Suprapubic skin (tissue), 4 donors: Measurements from ENCODE around the gene PIK3CD. TPM values are rescaled to one million over a fixed set of nuclear protein-coding genes. Genes with fewer than 3 reads are reported as not detected.
A peak's percentile ranks its signal among the peaks of the same experiment; 100 is the strongest.

Source experiments
- DNase-seq, 2 donors: peaks; one replicate each; pipeline ENCODE4 v3.0.0-alpha.2; 2019; ENCODE audit warnings: low spot score in 2 of 2
- H3K27ac ChIP-seq: fragments of 200-600 bp; sonication (generic); one replicate; pipeline ENCODE4 v1.5.1; 2019
- H3K27me3 ChIP-seq: fragments of 200-600 bp; sonication (generic); one replicate; pipeline ENCODE4 v1.5.1; 2019
- H3K36me3 ChIP-seq: fragments of 200-600 bp; sonication (generic); one replicate; pipeline ENCODE4 v1.5.1; 2019
- H3K4me1 ChIP-seq: fragments of 200-600 bp; sonication (generic); one replicate; pipeline ENCODE4 v1.5.1; 2019
- H3K4me3 ChIP-seq: fragments of 200-600 bp; sonication (generic); one replicate; pipeline ENCODE4 v1.5.1; 2019; ENCODE audit warnings: mild to moderate bottlenecking
- H3K9me3 ChIP-seq: fragments of 200-600 bp; sonication (generic); one replicate; pipeline ENCODE4 v1.5.1; 2019
- CTCF ChIP-seq, 2 donors: fragments of 200-600 bp in 1 of 2; fragments of 450-650 bp in 1 of 2; sonication (generic) in 1 of 2; IDR thresholded peaks; one replicate each; pipeline ENCODE4 v1.5.1; 2016 to 2019; ENCODE audit warnings: antibody characterized with exemption in 2 of 2, mild to moderate bottlenecking in 1 of 2, moderate library complexity in 1 of 2
- EP300 ChIP-seq: sonication (generic); formaldehyde crosslinking; IDR thresholded peaks from one replicate; pipeline ENCODE4 v1.6.1; 2017; ENCODE audit warnings: antibody characterized with exemption
- POLR2A ChIP-seq, 2 donors: fragments of 450-650 bp; IDR thresholded peaks; one replicate each; pipeline ENCODE4 v1.6.1; 2017; ENCODE audit warnings: antibody characterized with exemption in 2 of 2, mild to moderate bottlenecking in 2 of 2, moderate library complexity in 2 of 2
- POLR2AphosphoS5 ChIP-seq, 3 donors: sonication (generic); formaldehyde crosslinking; IDR thresholded peaks; one replicate each; pipeline ENCODE4 v1.6.1; 2017; ENCODE audit warnings: antibody characterized with exemption in 3 of 3
- WGBS: methylation state at CpG from one replicate; pipeline ENCODE4 v1.1.5; 2018; 5-methylcytosine and 5-hydroxymethylcytosine counted together
- total RNA-seq, 4 donors: library from RNA; depleted of rRNA; stranded (reverse); fragments of >200 nt; gene quantifications; one replicate each; pipeline ENCODE4 v1.1.0, GENCODE V29; 2016

Gene PIK3CD
- total RNA-seq, 4 donors from 2014 or later, result 4.0 to 8.6 (median 6.4) TPM

GRCh38 chr1:9612871-9613624 is 38.5 kb upstream of the PIK3CD start:
- no peak for TF ChIP-seq POLR2A (IDR thresholded peaks at IDR 0.05)
- H3K27me3 ChIP-seq, result peaks cover 4% of the 10 kb centered on the region
- 87% methylated on average over 13 of the region's 20 CpGs for WGBS
- no peak for DNase-seq
- no peak overlapping the region for H3K4me3 ChIP-seq
- no peaks in the 10 kb centered on the region for H3K9me3 ChIP-seq
- no peaks in the 10 kb centered on the region for H3K4me1 ChIP-seq
- peaks cover 55% of the 10 kb centered on the region for H3K36me3 ChIP-seq
- no peak overlapping the region for H3K27ac ChIP-seq

GRCh38 chr1:9613625-9614299 is 37.8 kb upstream of the PIK3CD start:
- no peak overlapping the region for H3K4me3 ChIP-seq
- H3K36me3 ChIP-seq, result peaks cover 48% of the 10 kb centered on the region
- TF ChIP-seq POLR2AphosphoS5 (IDR thresholded peaks at IDR 0.05), result no peak
- no peak for TF ChIP-seq CTCF (IDR thresholded peaks at IDR 0.05)
- no peak for TF ChIP-seq EP300
- no peak for TF ChIP-seq POLR2A (IDR thresholded peaks at IDR 0.05)
- H3K9me3 ChIP-seq, result no peaks in the 10 kb centered on the region
- WGBS, result 81% methylated on average over 6 of the region's 17 CpGs
- H3K4me1 ChIP-seq, result no peaks in the 10 kb centered on the region
- no peak for DNase-seq
- H3K27ac ChIP-seq, result no peak overlapping the region
- peaks cover 5% of the 10 kb centered on the region for H3K27me3 ChIP-seq

- no peaks in the 10 kb centered on the region for H3K4me1 ChIP-seq
- H3K9me3 ChIP-seq, result no peaks in the 10 kb centered on the region
- peak in 1 of 2 donors; percentile 80 for DNase-seq
- peaks cover 34% of the 10 kb centered on the region for H3K36me3 ChIP-seq
- H3K27me3 ChIP-seq, result peaks cover 9% of the 10 kb centered on the region
- 33% methylated on average over 9 of the region's 16 CpGs for WGBS
- H3K27ac ChIP-seq, result no peak overlapping the region
- no peak for TF ChIP-seq POLR2AphosphoS5 (IDR thresholded peaks at IDR 0.05)
- no peak for TF ChIP-seq POLR2A (IDR thresholded peaks at IDR 0.05)
- peak in 1 of 2 donors; percentile 65 for TF ChIP-seq CTCF (IDR thresholded peaks at IDR 0.05)
- TF ChIP-seq EP300, result no peak
- no peak overlapping the region for H3K4me3 ChIP-seq
Observed at GRCh38 chr1:9615316-9616063, 36.0 kb upstream of the PIK3CD start.

DNA sequence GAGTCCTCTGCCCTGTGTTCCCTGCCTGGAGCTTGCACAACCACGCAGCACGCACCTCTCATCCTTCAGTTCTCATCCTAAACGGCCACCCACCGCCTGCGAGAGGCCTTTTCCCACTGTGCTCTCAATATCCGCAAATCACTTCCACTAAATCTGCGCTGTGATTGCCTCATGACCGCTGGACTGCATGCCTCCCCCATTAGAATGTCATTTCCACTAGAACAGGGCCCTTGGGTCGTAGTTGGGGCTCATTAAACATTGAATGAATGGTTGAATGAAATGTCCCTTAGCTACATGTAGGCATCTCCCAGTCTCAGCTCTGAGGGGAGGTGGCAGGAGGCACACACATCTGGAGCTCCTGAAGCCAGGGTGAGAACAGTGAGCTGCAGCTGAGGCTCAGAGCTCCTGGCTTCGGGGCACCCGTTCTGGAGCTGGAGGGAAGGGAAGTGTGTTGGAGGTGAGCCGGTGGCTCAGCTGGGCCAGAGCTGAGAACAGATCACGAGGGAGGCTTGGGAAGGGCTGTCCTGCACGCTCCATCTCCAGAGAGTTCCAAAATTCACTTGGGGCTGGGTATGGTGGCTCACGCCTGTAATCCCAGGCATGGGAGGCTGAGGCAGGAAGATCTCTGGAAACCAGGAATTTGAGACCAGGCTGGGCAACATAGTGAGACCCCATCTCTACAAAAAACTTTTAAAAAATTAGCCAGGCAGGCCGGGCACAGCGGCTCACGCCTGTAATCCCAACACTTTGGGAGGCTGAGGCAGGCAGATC is 32.4 kb upstream of the PIK3CD start:
- Histone ChIP-seq H3K36me3 (no peaks in the 10 kb centered on the region), H3K4me3 (no peak overlapping the region), H3K9me3 (no peaks in the 10 kb centered on the region), H3K27me3 (peaks cover 10% of the 10 kb centered on the region), H3K27ac (no peak overlapping the region), H3K4me1 (no peaks in the 10 kb centered on the region)
- no peak for DNase-seq
- TF ChIP-seq POLR2A (IDR thresholded peaks at IDR 0.05) (no peak), POLR2AphosphoS5 (IDR thresholded peaks at IDR 0.05) (no peak)
- WGBS, result 72% methylated on average over 18 of the region's 18 CpGs

DNA sequence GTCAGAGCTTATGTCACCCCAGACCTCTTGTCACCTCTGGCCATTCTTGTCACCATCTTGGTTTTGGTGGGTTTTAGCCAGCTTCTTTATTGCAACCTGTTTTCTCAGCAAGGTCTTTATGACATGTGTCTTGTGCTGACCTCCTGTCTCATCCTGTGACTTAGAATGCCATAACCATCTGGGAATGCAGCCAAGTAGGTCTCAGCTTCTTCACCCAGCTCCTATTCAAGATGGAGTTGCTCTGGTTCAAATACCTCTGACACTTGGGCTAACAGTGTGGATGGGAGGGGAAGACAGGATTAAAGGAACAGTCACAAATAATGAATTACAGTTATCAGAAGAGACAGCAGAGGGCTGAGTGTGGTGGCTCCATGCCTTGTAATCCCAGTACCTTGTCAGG is 30.5 kb upstream of the PIK3CD start:
- H3K36me3 ChIP-seq, result no peaks in the 10 kb centered on the region
- H3K27me3 ChIP-seq, result peaks cover 14% of the 10 kb centered on the region
- TF ChIP-seq POLR2A (IDR thresholded peaks at IDR 0.05) (no peak), CTCF (IDR thresholded peaks at IDR 0.05) (no peak), EP300 (no peak)
- no peaks in the 10 kb centered on the region for H3K9me3 ChIP-seq
- H3K4me3 ChIP-seq, result no peak overlapping the region
- no peak overlapping the region for H3K27ac ChIP-seq
- no peak for DNase-seq
- no peaks in the 10 kb centered on the region for H3K4me1 ChIP-seq
